Activated B cell treated with CpG ODN at 0.5 μM for 24 hours (primary cell): ENCODE data around the gene ASPA. TPM values are rescaled to one million over a fixed set of nuclear protein-coding genes. Genes with fewer than 3 reads are reported as not detected.

ENCODE experiments used
- ATAC-seq: fragments of 200-7000 bp; cut with Tn5 transposase; one replicate; pipeline ENCODE4 v1.10.0; 2021; ENCODE audit warnings: low read depth, mild to moderate bottlenecking, moderate library complexity
- CTCF ChIA-PET: fragments of 350-600 bp; sonication (Branson Sonifier 250); formaldehyde crosslinking; loops from one replicate; lab custom pipeline; 2021; ENCODE audit warnings: antibody characterized with exemption; lab: Charles Lee
- POLR2A ChIA-PET: fragments of 350-600 bp; sonication (Branson Sonifier 250); formaldehyde crosslinking; loops from one replicate; lab custom pipeline; 2021; ENCODE audit warnings: antibody characterized with exemption; lab: Charles Lee
- DNase-seq: peaks from one replicate; pipeline ENCODE4 v3.0.0; 2022
- H3K27ac Mint-ChIP-seq: one replicate; pipeline ENCODE4 v1.8.0; 2020; ENCODE audit warnings: mixed read lengths
- H3K27me3 Mint-ChIP-seq: one replicate; pipeline ENCODE4 v1.8.0; 2021; ENCODE audit warnings: mixed read lengths
- H3K36me3 Mint-ChIP-seq: one replicate; pipeline ENCODE4 v1.8.0; 2021; ENCODE audit warnings: low read depth, mixed read lengths
- H3K4me1 Mint-ChIP-seq: one replicate; pipeline ENCODE4 v1.8.0; 2021; ENCODE audit warnings: mixed read lengths
- H3K4me3 Mint-ChIP-seq: one replicate; pipeline ENCODE4 v1.8.0; 2020; ENCODE audit warnings: mild to moderate bottlenecking, mixed read lengths
- H3K9me3 Mint-ChIP-seq: one replicate; pipeline ENCODE4 v1.8.0; 2020; ENCODE audit warnings: mixed read lengths
- intact Hi-C: fragments of 100-400 bp; cut with micrococcal nuclease; formaldehyde crosslinking; loops from one replicate; pipeline ENCODE4 v1.15.1; 2024
- total RNA-seq: library from RNA; stranded (reverse); gene quantifications from 2 replicates; pipeline ENCODE4 v1.2.3, GENCODE V29; 2022
- TF ChIP-seq, protein P1 (sequence below): fragments of 200-600 bp; IDR thresholded peaks from one replicate; pipeline ENCODE4 v1.8.0; 2022; ENCODE audit warnings: antibody characterized with exemption, mild to moderate bottlenecking

Gene ASPA
- total RNA-seq, 1 donor from 2014 or later: not detected

DNA sequence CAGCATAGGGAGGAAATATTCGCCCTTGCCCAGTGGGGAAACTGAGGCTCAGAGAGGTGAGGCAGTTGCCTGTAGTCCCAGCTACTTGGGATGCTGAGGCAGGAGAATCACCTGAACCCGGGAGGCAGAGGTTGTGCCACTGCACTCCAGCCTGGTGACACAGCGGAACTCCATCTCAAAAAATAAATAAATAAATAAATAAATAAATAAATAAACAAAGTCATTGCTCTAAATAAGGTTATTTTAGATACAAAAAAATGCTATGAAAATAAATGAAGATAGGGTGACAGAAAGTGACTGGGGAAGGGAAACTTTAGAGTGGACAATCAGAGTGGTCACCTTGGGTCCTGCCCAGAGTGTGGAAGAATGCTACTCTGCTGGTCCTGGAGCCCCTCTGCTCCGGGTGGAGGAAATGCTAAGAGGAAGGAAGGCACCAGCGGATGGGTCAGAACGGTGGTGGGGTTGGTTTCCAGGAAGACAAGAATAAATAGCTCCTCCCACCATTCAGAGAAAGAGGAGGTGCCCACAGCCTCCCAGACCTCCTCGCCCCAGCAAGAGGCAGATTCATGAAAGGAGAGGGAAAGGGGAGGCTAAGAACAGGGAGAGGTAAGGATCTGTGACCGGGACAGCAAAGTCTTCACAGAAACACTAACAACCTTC lies 64.2 kb downstream of the ASPA start:
- intact Hi-C loops: loop anchor here (5.0 kb wide), 3 partner anchors 97 to 493 kb away; partner anchors contain the start of genes CTNS and SHPK
- Mint-ChIP-seq H3K36me3 (peaks cover 3% of the 10 kb centered on the region), H3K9me3 (no peaks in the 10 kb centered on the region), H3K4me1 (peaks cover 3% of the 10 kb centered on the region), H3K27me3 (no peaks in the 10 kb centered on the region), H3K4me3 (no peak overlapping the region), H3K27ac (no peak overlapping the region)
- TF ChIP-seq, protein P1, sequence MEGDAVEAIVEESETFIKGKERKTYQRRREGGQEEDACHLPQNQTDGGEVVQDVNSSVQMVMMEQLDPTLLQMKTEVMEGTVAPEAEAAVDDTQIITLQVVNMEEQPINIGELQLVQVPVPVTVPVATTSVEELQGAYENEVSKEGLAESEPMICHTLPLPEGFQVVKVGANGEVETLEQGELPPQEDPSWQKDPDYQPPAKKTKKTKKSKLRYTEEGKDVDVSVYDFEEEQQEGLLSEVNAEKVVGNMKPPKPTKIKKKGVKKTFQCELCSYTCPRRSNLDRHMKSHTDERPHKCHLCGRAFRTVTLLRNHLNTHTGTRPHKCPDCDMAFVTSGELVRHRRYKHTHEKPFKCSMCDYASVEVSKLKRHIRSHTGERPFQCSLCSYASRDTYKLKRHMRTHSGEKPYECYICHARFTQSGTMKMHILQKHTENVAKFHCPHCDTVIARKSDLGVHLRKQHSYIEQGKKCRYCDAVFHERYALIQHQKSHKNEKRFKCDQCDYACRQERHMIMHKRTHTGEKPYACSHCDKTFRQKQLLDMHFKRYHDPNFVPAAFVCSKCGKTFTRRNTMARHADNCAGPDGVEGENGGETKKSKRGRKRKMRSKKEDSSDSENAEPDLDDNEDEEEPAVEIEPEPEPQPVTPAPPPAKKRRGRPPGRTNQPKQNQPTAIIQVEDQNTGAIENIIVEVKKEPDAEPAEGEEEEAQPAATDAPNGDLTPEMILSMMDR: no peak
- ATAC-seq (no peak), DNase-seq (no peak)
- CTCF ChIA-PET: interaction anchor here (1.6 kb wide), 1 partner anchor 9 kb away, joined by 3 read pairs; no protein-coding TSS in a partner anchor
- POLR2A ChIA-PET: interaction anchor here (0.5 kb wide), 1 partner anchor 90 kb away, joined by 3 read pairs; no protein-coding TSS in a partner anchor

DNA sequence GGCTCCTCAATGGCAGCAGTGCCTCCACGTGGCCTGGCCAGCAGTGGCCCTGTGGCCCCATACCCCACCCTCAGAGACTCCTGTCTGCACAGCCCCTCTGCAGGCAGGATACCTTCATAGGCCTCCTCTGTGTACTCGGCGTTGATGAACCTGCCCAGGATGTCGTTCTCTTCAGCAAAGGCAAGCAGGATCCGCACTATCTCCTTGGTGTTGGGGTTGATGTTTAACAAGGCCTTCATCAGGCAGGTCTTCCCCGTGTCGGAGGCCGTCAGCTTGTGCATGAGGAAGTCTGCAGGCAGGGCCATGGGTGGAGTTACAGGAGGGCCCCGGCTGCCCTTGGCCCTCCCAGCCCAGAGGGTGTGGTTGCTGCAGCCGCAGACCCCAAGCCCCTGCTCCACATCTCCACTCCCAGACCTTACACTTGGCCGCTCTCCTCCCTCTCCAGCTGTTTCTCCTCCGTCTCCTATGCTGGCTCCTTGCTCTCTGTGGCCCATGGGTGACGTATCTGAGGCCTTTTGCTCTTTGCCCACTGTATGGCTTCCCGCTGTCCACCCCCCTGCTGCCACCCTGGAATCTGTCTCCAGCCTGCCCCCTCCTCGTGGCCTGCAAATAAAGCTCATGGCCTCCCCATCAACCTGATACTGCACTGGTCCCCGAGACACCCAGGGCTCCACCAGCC lies 66.8 kb downstream of the ASPA start:
- H3K4me1 Mint-ChIP-seq: no peaks in the 10 kb centered on the region
- no peaks in the 10 kb centered on the region for H3K9me3 Mint-ChIP-seq
- TF ChIP-seq, protein P1: no peak
- peaks cover 3% of the 10 kb centered on the region for H3K36me3 Mint-ChIP-seq
- H3K27ac Mint-ChIP-seq: no peak overlapping the region
- H3K27me3 Mint-ChIP-seq: no peaks in the 10 kb centered on the region
- DNase-seq: no peak
- no peak for ATAC-seq
- no peak overlapping the region for H3K4me3 Mint-ChIP-seq
- POLR2A ChIA-PET: no interaction called here
- CTCF ChIA-PET: no interaction called here
- intact Hi-C loops: no loop called here

DNA sequence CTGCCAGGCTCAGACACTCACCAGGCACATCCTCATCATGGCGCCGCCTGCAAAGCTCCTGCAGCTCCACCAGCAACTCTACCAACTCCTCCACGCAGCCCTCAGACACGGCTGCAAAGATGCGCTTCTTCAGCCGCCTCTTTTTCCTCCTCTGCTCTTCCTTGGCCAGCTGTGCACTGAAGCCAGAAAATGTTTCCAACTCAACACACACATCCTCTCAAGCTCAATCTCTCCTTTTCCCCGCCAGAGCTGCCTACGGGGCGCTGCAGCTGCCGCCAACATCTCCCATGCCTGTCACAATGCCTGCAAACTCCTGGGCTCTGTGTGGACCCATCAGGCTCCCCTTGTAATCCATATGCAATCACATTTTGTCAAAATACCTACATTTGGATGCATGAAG lies 67.7 kb downstream of the ASPA start:
- DNase-seq: no peak
- Mint-ChIP-seq H3K36me3 (peaks cover 3% of the 10 kb centered on the region), H3K4me1 (no peaks in the 10 kb centered on the region), H3K27me3 (no peaks in the 10 kb centered on the region), H3K9me3 (no peaks in the 10 kb centered on the region), H3K27ac (no peak overlapping the region), H3K4me3 (no peak overlapping the region)
- TF ChIP-seq, protein P1: no peak
- no peak for ATAC-seq
- CTCF ChIA-PET: no interaction called here
- POLR2A ChIA-PET: no interaction called here
- intact Hi-C loops: no loop called here

DNA sequence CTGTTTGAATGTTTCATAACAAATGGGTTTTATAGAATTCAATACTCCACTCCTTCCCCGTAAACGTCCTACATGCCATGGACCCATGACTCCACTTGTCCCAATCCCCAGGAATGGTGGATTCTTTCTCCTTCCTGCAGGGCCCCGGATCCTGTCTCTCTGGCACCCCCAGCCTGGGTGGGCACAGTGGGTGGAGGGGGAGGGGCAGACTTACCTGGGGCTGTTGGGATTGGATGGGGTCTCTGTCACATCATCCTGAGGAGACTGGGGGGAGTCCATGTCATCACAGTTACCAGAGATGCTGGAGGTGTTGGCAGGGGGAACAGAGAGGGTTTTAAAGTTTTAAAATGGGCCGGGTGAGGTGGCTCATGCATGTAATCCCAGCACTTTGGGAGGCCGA lies 68.6 kb downstream of the ASPA start:
- no peak for DNase-seq
- TF ChIP-seq, protein P1: no peak
- intact Hi-C loops: no loop called here
- no peaks in the 10 kb centered on the region for H3K4me1 Mint-ChIP-seq
- ATAC-seq: no peak
- no peak overlapping the region for H3K4me3 Mint-ChIP-seq
- H3K27me3 Mint-ChIP-seq: no peaks in the 10 kb centered on the region
- H3K9me3 Mint-ChIP-seq: no peaks in the 10 kb centered on the region
- peaks cover 3% of the 10 kb centered on the region for H3K36me3 Mint-ChIP-seq
- H3K27ac Mint-ChIP-seq: no peak overlapping the region
- CTCF ChIA-PET: no interaction called here
- POLR2A ChIA-PET: no interaction called here

DNA sequence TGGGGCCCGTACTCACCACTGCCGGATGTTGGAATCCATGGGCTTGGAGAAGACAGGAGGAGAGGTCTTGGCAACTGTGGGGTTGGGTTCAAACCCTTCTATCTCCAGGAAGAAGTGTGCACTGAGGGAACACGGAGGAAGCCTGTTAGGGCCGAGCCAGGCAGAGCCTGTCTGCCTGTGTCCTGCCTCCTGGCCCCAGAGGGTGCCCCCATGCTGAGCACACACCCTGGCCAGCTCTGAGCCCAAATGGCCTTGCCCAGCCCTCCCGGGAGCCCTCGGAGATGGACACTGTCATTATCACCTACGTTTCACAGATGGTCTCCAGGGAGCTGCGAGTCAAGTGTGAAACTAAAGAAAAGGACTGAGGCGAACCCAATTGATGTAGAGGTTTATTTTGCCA lies 69.4 kb downstream of the ASPA start:
- ATAC-seq (no peak), DNase-seq (no peak)
- no peaks in the 10 kb centered on the region for H3K27me3 Mint-ChIP-seq
- intact Hi-C loops: no loop called here
- no peak overlapping the region for H3K27ac Mint-ChIP-seq
- TF ChIP-seq, protein P1: no peak
- H3K36me3 Mint-ChIP-seq: peaks cover 3% of the 10 kb centered on the region
- H3K4me1 Mint-ChIP-seq: no peaks in the 10 kb centered on the region
- no peaks in the 10 kb centered on the region for H3K9me3 Mint-ChIP-seq
- ChIA-PET CTCF (no interaction called here), POLR2A (interaction anchor here (0.7 kb wide), 1 partner anchor 13 kb away, joined by 10 read pairs; no protein-coding TSS in a partner anchor)
- H3K4me3 Mint-ChIP-seq: no peak overlapping the region
